Measurements from ENCODE around the gene FYN. TPM values are rescaled to one million over a fixed set of nuclear protein-coding genes. Genes with fewer than 3 reads are reported as not detected.

FYN gene
- total RNA-seq, 4 donors from 2014 or later, result 56.3 to 96.4 (median 81.8) TPM

GRCh38 chr6:111667931-111668330 is 205.3 kb downstream of the FYN start:
- no peak for DNase-seq (ENCODE audit: low spot score in 2 of 2)
- no peak for TF ChIP-seq POLR2A (IDR thresholded peaks at IDR 0.05)
- no peak for TF ChIP-seq CTCF (IDR thresholded peaks at IDR 0.05)
- H3K4me3 ChIP-seq (ENCODE audit: low read depth, poor library complexity, severe bottlenecking), result no peak overlapping the region
- WGBS, 2 donors, result 66 to 80% methylated on average over 8 of the region's 8 CpGs
- intact Hi-C loops (cut with DNase I; ENCODE audit: low total_unique reads), result no loop called here

GRCh38 chr6:111666847-111667246 is 206.4 kb downstream of the FYN start:
- 57 to 78% methylated on average over 2 of the region's 2 CpGs for WGBS, 2 donors
- H3K4me3 ChIP-seq (ENCODE audit: low read depth, poor library complexity, severe bottlenecking), result no peak overlapping the region
- TF ChIP-seq POLR2A (IDR thresholded peaks at IDR 0.05) (no peak), CTCF (IDR thresholded peaks at IDR 0.05) (no peak)
- intact Hi-C loops (cut with DNase I; ENCODE audit: low total_unique reads), result no loop called here
- no peak for DNase-seq (ENCODE audit: low spot score in 2 of 2)

- H3K4me3 ChIP-seq (ENCODE audit: low read depth, poor library complexity, severe bottlenecking), result no peak overlapping the region
- WGBS, 2 donors, result 51 to 62% methylated on average over 7 of the region's 7 CpGs
- intact Hi-C loops (cut with DNase I; ENCODE audit: low total_unique reads), result no loop called here
- TF ChIP-seq CTCF (IDR thresholded peaks at IDR 0.05) (no peak), POLR2A (IDR thresholded peaks at IDR 0.05) (no peak)
- no peak for DNase-seq (ENCODE audit: low spot score in 2 of 2)
Observed at GRCh38 chr6:111664565-111665030, 208.7 kb downstream of the FYN start.

- no peak for TF ChIP-seq POLR2A (IDR thresholded peaks at IDR 0.05)
- no peak for TF ChIP-seq CTCF (IDR thresholded peaks at IDR 0.05)
- intact Hi-C loops (cut with DNase I; ENCODE audit: low total_unique reads), result no loop called here
- no peak overlapping the region for H3K4me3 ChIP-seq (ENCODE audit: low read depth, poor library complexity, severe bottlenecking)
- DNase-seq (ENCODE audit: low spot score in 2 of 2), result peak in 1 of 2 donors; percentile 59
- 53 to 63% methylated on average over 15 of the region's 15 CpGs for WGBS, 2 donors
Observed at GRCh38 chr6:111663692-111664564, 209.3 kb downstream of the FYN start.

GRCh38 chr6:111662794-111663593 is 210.3 kb downstream of the FYN start:
- no peak overlapping the region for H3K4me3 ChIP-seq (ENCODE audit: low read depth, poor library complexity, severe bottlenecking)
- intact Hi-C loops (cut with DNase I; ENCODE audit: low total_unique reads), result no loop called here
- 62 to 64% methylated on average over 12 of the region's 12 CpGs for WGBS, 2 donors
- DNase-seq (ENCODE audit: low spot score in 2 of 2), result no peak
- no peak for TF ChIP-seq CTCF (IDR thresholded peaks at IDR 0.05)
- TF ChIP-seq POLR2A (IDR thresholded peaks at IDR 0.05), result no peak
